Ovary (tissue), 9 donors: ENCODE measurements around the gene IL1RAPL2. TPM values are rescaled to one million over a fixed set of nuclear protein-coding genes. Genes with fewer than 3 reads are reported as not detected.
"Not testable (repeated sequence)": the region's sequence is repeated elsewhere in the genome, so short reads cannot be mapped to it uniquely, and the experiment has no call there.

ENCODE experiments used
- DNase-seq, 5 donors: peaks; one replicate each; pipeline ENCODE4 v3.0.0-alpha.2; 2019 to 2020
- H3K27ac ChIP-seq, 2 donors: fragments of 200-600 bp; one replicate each; pipeline versions ENCODE4 v1.5.1 to v1.8.0; 2019 to 2022
- H3K27me3 ChIP-seq: fragments of 200-600 bp; one replicate; pipeline ENCODE4 v1.8.0; 2022
- H3K36me3 ChIP-seq: fragments of 200-600 bp; sonication (generic); one replicate; pipeline ENCODE4 v1.5.1; 2019
- H3K4me1 ChIP-seq: one replicate; pipeline ENCODE4 v1.8.1; 2013; ENCODE audit warnings: mild to moderate bottlenecking, moderate library complexity; ENCODE audit not compliant: insufficient read depth
- H3K4me3 ChIP-seq: fragments of 200-600 bp; sonication (generic); one replicate; pipeline ENCODE4 v1.5.1; 2017
- H3K9me3 ChIP-seq, 2 donors: fragments of 200-600 bp in 1 of 2; sonication (generic) in 1 of 2; one replicate each; pipeline versions ENCODE4 v1.5.1 to v1.8.1; 2013 to 2019; ENCODE audit warnings: mild to moderate bottlenecking in 1 of 2, moderate library complexity in 1 of 2
- EP300 ChIP-seq: sonication (generic); formaldehyde crosslinking; IDR thresholded peaks from one replicate; pipeline ENCODE4 v1.6.1; 2017; ENCODE audit warnings: antibody characterized with exemption
- POLR2A ChIP-seq: fragments of 450-650 bp; IDR thresholded peaks from one replicate; pipeline ENCODE4 v1.6.1; 2017; ENCODE audit warnings: antibody characterized with exemption, mild to moderate bottlenecking, moderate library complexity
- WGBS, 3 donors: extraction: QIAGEN DNeasy Blood & Tissue Kit in 1 of 3; methylation state at CpG; one replicate each; pipeline versions ENCODE4 v1.1.5 to v1.1.7; 2013 to 2017; 5-methylcytosine and 5-hydroxymethylcytosine counted together
- intact Hi-C, 4 donors: fragments of 100-400 bp; cut with DNase I; formaldehyde crosslinking; loops; one replicate each; pipeline versions ENCODE4 v1.11.0 to v1.15.1; 2022 to 2023
- polyA plus RNA-seq, 2 donors: library from polyadenylated mRNA; stranded (reverse); fragments of 200-250 nt in 1 of 2; fragments of 350-450 nt in 1 of 2; fragmentation: Illumina TruSeq in 1 of 2; extraction: RNeasy Lipid Tissue Mini Kit (QIAGEN cat#74804) in 1 of 2; gene quantifications; one replicate each; pipeline ENCODE4 v1.2.3, GENCODE V29; 2013 to 2014
- total RNA-seq, 7 donors: library from RNA; depleted of rRNA in 2 of 7; stranded (reverse); fragments of >200 nt in 2 of 7; fragmentation: NEBNext Ultra II Directional in 3 of 7; extraction: Animal tissue kit (Norgen Biotek cat#: 25700) in 3 of 7; gene quantifications; one replicate each; pipeline versions ENCODE4 v1.1.0 to v1.2.4, GENCODE V29; 2016 to 2023
- TF ChIP-seq, protein P1 (sequence below), 3 donors: fragments of 450-650 bp in 2 of 3; fragments of 200-600 bp in 1 of 3; IDR thresholded peaks; one replicate each; pipeline versions ENCODE4 v1.5.1 to v1.8.0; 2016 to 2022; ENCODE audit warnings: antibody characterized with exemption in 3 of 3, mild to moderate bottlenecking in 1 of 3
- donor health status: DM: no; HTN: no; CAD: no; lungs with moderate emphysema.
- donor health status: DM: no; HTN: no; CAD: no.
- donor health status: Bipolar disorder and iron deficiency.
- donor health status: DM: yes; HTN: yes; CAD: no.
- donor health status: DM: no; HTN: no; CAD: no.
- donor health status: DM: yes; HTN: yes; CAD: no.

IL1RAPL2 gene
- total and polyA plus RNA-seq, 9 donors = 0.08 to 1.1 (median 0.32) TPM; not detected in 3

DNA sequence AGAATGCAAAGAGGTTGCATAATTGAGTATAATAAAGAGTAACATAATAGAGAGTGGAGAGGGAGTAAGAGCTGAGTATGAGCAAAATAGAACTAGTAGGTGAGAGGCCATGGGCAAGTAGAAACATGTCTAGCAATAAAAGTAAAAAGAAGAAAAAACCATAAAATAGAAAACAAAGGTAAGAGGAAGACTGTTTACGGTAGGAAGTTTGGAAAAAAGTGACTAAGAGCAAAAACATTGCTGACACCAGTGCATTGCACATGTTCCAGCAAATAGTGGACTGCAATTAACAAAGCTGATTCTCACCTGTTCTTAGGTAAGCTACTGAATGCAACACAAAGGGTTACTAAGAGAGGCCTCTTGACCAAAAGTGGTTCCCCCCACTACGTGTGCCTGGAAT, 451.6 kb downstream of the IL1RAPL2 start:
- no peak overlapping the region for H3K4me3 ChIP-seq
- intact Hi-C loops = no loop called here
- no peak for TF ChIP-seq POLR2A
- TF ChIP-seq, protein P1, sequence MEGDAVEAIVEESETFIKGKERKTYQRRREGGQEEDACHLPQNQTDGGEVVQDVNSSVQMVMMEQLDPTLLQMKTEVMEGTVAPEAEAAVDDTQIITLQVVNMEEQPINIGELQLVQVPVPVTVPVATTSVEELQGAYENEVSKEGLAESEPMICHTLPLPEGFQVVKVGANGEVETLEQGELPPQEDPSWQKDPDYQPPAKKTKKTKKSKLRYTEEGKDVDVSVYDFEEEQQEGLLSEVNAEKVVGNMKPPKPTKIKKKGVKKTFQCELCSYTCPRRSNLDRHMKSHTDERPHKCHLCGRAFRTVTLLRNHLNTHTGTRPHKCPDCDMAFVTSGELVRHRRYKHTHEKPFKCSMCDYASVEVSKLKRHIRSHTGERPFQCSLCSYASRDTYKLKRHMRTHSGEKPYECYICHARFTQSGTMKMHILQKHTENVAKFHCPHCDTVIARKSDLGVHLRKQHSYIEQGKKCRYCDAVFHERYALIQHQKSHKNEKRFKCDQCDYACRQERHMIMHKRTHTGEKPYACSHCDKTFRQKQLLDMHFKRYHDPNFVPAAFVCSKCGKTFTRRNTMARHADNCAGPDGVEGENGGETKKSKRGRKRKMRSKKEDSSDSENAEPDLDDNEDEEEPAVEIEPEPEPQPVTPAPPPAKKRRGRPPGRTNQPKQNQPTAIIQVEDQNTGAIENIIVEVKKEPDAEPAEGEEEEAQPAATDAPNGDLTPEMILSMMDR (IDR thresholded peaks at IDR 0.05) = no peak
- TF ChIP-seq EP300 = no peak
- no peaks in the 10 kb centered on the region for H3K4me1 ChIP-seq
- no peaks in the 10 kb centered on the region for H3K36me3 ChIP-seq
- no peaks in the 10 kb centered on the region for H3K9me3 ChIP-seq
- 60 to 73% (median 61%) methylated on average over 2 of the region's 2 CpGs for WGBS, 3 donors
- no peak for DNase-seq
- H3K27ac ChIP-seq = no peak overlapping the region
- H3K27me3 ChIP-seq = no peaks in the 10 kb centered on the region

DNA sequence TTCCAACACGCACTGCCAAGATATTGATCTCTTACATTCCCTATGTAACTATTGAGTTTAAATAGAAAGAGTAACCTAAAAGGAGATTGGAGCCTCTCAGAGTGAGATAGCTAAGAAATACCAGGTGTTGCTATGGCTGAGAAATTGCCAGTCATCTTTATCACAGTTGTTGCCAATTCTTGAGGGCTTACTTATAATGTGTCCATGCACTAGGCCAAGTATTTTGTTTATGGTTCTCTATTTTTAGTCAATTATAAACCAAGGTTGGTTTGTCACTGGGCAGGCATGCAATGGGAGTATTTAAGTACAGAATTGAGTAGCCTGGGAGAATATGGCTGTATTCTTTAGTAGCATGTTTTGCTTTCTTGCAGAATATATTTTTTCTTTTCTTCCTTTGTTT, 452.9 kb downstream of the IL1RAPL2 start:
- intact Hi-C loops = no loop called here
- 50 to 69% (median 60%) methylated on average over 1 of the region's 1 CpG for WGBS, 3 donors

DNA sequence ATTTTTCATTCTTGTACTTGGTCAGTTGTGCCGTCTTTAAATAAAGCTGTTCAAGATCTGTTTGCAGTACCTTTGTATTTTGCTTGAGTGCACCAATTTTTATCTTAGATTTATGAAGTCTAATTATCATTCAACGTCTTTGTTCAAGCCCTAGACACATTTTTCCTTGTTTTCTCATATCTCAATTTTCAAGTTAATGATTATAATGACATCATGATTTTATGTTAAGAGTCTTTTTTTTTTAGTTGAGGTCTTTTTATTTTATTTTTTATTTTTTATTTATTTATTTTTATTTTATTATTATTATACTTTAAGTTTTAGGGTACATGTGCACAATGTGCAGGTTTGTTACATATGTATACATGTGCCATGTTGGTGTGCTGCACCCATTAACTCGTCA, 463.0 kb downstream of the IL1RAPL2 start:
- DNase-seq = not testable (repeated sequence)
- 59 to 74% (median 67%) methylated on average over 2 to 3 of the region's 3 CpGs for WGBS, 3 donors

More for the DNA sequence above, 452.9 kb downstream of the IL1RAPL2 start:
- TF ChIP-seq EP300 = no peak
- TF ChIP-seq, protein P1 (IDR thresholded peaks at IDR 0.05) = no peak
- no peak for TF ChIP-seq POLR2A
- no peaks in the 10 kb centered on the region for H3K27me3 ChIP-seq
- H3K4me3 ChIP-seq = no peak overlapping the region
- no peak overlapping the region for H3K27ac ChIP-seq
- H3K36me3 ChIP-seq = no peaks in the 10 kb centered on the region
- no peaks in the 10 kb centered on the region for H3K9me3 ChIP-seq
- no peaks in the 10 kb centered on the region for H3K4me1 ChIP-seq
- no peak for DNase-seq

DNA sequence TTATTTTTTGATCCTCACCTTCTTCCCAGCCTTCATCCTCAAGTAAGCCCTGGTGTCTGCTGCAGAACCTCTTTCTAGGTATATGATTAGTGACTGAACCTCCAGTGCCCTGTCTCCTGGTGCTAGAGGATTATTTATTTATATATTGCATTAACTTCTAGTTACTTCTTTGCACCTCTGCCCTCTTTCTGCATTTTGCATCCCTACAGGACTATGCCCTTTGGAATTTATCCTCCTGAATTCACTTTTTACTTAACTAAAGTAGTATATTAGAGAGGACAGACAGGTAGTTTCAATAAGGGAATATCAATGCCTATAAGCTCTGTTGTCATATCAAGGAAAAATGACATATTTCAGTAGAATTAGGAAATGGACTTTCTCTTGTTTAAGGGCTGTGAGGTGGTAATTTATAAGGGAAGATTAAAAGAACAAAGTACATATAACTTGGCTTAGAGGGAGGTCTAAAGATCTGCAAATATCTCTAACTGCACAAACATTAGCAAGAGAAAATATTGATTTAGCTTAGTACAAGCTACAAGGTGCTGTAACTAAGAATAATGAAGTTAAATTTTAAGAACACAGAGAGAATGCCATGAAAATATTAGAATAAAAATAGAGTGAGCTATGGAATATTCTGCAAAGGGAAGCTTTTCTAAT, 472.8 kb downstream of the IL1RAPL2 start:
- Histone ChIP-seq H3K27me3 (no peaks in the 10 kb centered on the region), H3K4me1 (no peaks in the 10 kb centered on the region), H3K4me3 (no peak overlapping the region), H3K9me3 (no peaks in the 10 kb centered on the region), H3K36me3 (no peaks in the 10 kb centered on the region), H3K27ac (no peak overlapping the region)
- TF ChIP-seq, protein P1 (IDR thresholded peaks at IDR 0.05) = no peak
- TF ChIP-seq EP300 = no peak
- no peak for TF ChIP-seq POLR2A
- intact Hi-C loops = no loop called here
- DNase-seq = no peak

More for the DNA sequence above, 463.0 kb downstream of the IL1RAPL2 start:
- H3K27ac ChIP-seq, H3K27me3 ChIP-seq, H3K36me3 ChIP-seq, intact Hi-C loops, H3K4me3 ChIP-seq, H3K9me3 ChIP-seq, H3K4me1 ChIP-seq: not testable (repeated sequence)

DNA sequence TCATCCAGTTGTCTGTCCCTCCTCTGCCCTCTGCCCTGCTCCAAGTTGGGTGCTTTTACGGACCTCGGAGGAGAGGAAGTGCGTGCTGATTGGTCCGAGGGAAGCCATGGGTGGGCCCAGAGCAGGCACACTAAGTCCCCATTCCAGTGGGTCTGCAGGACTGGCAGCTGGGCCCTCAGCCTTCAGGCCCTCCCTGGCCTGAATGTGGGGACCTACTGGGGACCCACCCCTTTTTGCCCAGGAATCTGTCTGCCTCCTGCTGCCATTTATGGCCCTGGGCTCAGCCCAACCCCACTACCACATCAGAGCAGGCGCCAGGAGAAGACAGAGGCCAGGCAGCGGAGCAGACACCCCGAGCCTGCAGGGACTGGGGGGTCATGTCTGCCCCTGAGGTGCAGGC, 484.9 kb downstream of the IL1RAPL2 start:
- intact Hi-C loops = no loop called here
- Histone ChIP-seq H3K9me3 (no peaks in the 10 kb centered on the region), H3K36me3 (no peaks in the 10 kb centered on the region)

More for the DNA sequence above, 484.9 kb downstream of the IL1RAPL2 start:
- H3K27ac ChIP-seq = no peak overlapping the region
- no peak overlapping the region for H3K4me3 ChIP-seq
- H3K27me3 ChIP-seq = no peaks in the 10 kb centered on the region
- H3K4me1 ChIP-seq = no peaks in the 10 kb centered on the region
- WGBS, 3 donors = 75 to 81% (median 78%) methylated on average over 6 to 7 of the region's 7 CpGs
- DNase-seq = no peak
- TF ChIP-seq POLR2A (no peak), EP300 (no peak)
- TF ChIP-seq, protein P1 (IDR thresholded peaks at IDR 0.05) = no peak
